ENCODE results near the gene ABCC4. TPM values are rescaled to one million over a fixed set of nuclear protein-coding genes. Genes with fewer than 3 reads are reported as not detected.

ABCC4 gene
- total and polyA plus RNA-seq, 4 donors, result 0.74 to 22.5 (median 2.0) TPM

DNA sequence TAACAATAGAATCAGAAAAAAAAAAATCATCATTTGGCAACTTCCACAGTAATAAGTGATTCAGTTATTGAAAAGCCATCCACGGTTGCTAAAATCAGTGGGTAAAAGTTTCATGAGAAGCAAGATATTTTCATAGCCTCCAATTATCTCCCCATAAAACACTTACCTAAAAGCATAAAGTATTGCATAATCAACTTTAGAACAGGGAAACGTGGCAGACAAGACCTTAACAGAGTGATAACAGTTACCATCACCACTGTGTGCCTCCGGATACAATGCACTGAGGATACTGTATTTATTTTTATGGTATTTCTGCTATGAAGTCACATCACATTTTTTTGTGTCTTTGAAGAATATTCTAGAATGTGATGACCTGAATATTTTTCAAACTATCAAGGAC lies 37.0 kb downstream of the ABCC4 start:
- DNase-seq (ENCODE audit: low spot score), result no peak
- no peak overlapping the region for H3K27ac ChIP-seq (ENCODE audit: low read depth in 1 of 2, low read length in 2 of 2)
- no peak overlapping the region for H3K9ac ChIP-seq (ENCODE audit: low read depth in 1 of 2, low read length in 2 of 2)
- no peaks in the 10 kb centered on the region for H3K27me3 ChIP-seq (ENCODE audit: control insufficient read depth in 4 of 4, insufficient read depth in 4 of 4, low read length in 3 of 4)
- TF ChIP-seq SP1 (IDR thresholded peaks at IDR 0.05) (no peak), JUND (IDR thresholded peaks at IDR 0.05) (no peak), TAF1 (conservative IDR thresholded peaks at IDR 0.05) (no peak), RXRA (IDR thresholded peaks at IDR 0.05) (no peak), FOXA1 (IDR thresholded peaks at IDR 0.05) (no peak), NR2F2 (IDR thresholded peaks at IDR 0.05) (no peak), RAD21 (IDR thresholded peaks at IDR 0.05) (no peak), EGR1 (IDR thresholded peaks at IDR 0.05; ENCODE audit: low read depth in 2 of 2) (no peak), GABPA (IDR thresholded peaks at IDR 0.05 in 1 of 2, conservative IDR thresholded peaks at IDR 0.05 in 1 of 2) (no peak), FOXA2 (IDR thresholded peaks at IDR 0.05) (no peak), YY1 (IDR thresholded peaks at IDR 0.05) (no peak)
- TF ChIP-seq, protein P1, sequence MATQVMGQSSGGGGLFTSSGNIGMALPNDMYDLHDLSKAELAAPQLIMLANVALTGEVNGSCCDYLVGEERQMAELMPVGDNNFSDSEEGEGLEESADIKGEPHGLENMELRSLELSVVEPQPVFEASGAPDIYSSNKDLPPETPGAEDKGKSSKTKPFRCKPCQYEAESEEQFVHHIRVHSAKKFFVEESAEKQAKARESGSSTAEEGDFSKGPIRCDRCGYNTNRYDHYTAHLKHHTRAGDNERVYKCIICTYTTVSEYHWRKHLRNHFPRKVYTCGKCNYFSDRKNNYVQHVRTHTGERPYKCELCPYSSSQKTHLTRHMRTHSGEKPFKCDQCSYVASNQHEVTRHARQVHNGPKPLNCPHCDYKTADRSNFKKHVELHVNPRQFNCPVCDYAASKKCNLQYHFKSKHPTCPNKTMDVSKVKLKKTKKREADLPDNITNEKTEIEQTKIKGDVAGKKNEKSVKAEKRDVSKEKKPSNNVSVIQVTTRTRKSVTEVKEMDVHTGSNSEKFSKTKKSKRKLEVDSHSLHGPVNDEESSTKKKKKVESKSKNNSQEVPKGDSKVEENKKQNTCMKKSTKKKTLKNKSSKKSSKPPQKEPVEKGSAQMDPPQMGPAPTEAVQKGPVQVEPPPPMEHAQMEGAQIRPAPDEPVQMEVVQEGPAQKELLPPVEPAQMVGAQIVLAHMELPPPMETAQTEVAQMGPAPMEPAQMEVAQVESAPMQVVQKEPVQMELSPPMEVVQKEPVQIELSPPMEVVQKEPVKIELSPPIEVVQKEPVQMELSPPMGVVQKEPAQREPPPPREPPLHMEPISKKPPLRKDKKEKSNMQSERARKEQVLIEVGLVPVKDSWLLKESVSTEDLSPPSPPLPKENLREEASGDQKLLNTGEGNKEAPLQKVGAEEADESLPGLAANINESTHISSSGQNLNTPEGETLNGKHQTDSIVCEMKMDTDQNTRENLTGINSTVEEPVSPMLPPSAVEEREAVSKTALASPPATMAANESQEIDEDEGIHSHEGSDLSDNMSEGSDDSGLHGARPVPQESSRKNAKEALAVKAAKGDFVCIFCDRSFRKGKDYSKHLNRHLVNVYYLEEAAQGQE (IDR thresholded peaks at IDR 0.05), result no peak
- TF ChIP-seq, protein P2, sequence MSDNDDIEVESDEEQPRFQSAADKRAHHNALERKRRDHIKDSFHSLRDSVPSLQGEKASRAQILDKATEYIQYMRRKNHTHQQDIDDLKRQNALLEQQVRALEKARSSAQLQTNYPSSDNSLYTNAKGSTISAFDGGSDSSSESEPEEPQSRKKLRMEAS (IDR thresholded peaks at IDR 0.05), result no peak
- TF ChIP-seq, protein P3, sequence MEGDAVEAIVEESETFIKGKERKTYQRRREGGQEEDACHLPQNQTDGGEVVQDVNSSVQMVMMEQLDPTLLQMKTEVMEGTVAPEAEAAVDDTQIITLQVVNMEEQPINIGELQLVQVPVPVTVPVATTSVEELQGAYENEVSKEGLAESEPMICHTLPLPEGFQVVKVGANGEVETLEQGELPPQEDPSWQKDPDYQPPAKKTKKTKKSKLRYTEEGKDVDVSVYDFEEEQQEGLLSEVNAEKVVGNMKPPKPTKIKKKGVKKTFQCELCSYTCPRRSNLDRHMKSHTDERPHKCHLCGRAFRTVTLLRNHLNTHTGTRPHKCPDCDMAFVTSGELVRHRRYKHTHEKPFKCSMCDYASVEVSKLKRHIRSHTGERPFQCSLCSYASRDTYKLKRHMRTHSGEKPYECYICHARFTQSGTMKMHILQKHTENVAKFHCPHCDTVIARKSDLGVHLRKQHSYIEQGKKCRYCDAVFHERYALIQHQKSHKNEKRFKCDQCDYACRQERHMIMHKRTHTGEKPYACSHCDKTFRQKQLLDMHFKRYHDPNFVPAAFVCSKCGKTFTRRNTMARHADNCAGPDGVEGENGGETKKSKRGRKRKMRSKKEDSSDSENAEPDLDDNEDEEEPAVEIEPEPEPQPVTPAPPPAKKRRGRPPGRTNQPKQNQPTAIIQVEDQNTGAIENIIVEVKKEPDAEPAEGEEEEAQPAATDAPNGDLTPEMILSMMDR (IDR thresholded peaks at IDR 0.05; ENCODE audit: low read depth, low read length, missing input control), result no peak
- TF ChIP-seq, protein P4, sequence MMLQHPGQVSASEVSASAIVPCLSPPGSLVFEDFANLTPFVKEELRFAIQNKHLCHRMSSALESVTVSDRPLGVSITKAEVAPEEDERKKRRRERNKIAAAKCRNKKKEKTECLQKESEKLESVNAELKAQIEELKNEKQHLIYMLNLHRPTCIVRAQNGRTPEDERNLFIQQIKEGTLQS (IDR thresholded peaks at IDR 0.05), result no peak
- WGBS, result 80% methylated on average over 3 of the region's 3 CpGs
- no peaks in the 10 kb centered on the region for H3K4me1 ChIP-seq (ENCODE audit: control insufficient read depth in 4 of 4, insufficient read depth in 4 of 4, low read length in 3 of 4)
- no peaks in the 10 kb centered on the region for H3K9me3 ChIP-seq (ENCODE audit: control insufficient read depth in 4 of 4, low read length in 3 of 4)
- no peak overlapping the region for H3K4me3 ChIP-seq (ENCODE audit: low read depth in 1 of 3, low read length in 3 of 3)
- no peaks in the 10 kb centered on the region for H3K36me3 ChIP-seq (ENCODE audit: control insufficient read depth in 4 of 4, insufficient read depth in 3 of 4, low read depth in 1 of 4, low read length in 3 of 4)

DNA sequence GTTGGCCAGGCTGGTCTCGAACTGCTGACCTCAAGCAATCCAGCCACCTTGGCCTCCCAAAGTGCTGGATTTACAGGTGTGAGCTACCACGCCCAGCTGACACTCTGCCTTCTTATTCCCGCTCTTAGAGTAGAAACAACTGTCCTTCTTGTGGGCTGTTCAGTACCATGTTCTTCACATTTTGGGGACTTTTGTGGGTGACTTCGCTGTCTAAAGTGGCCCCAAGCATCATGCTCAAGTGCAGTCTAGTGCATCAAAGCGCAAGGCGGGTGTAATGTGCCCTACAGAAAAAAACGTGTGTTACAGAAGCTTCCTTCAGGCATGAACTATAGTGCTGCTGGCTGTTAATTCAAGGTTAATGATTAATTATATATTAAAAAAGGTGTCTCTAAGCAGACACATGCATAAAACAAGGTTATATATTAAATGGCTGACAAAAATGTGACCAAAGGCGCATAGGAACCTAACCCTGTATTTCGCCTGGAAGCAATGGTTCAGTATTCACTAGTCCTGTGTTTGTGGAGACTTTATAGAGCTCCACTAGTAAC lies 38.3 kb downstream of the ABCC4 start:
- DNase-seq (ENCODE audit: low spot score), result no peak
- H3K27ac ChIP-seq (ENCODE audit: low read depth in 1 of 2, low read length in 2 of 2), result no peak overlapping the region
- no peaks in the 10 kb centered on the region for H3K4me1 ChIP-seq (ENCODE audit: control insufficient read depth in 4 of 4, insufficient read depth in 4 of 4, low read length in 3 of 4)
- WGBS, result 94% methylated on average over 9 of the region's 9 CpGs
- H3K27me3 ChIP-seq (ENCODE audit: control insufficient read depth in 4 of 4, insufficient read depth in 4 of 4, low read length in 3 of 4), result no peaks in the 10 kb centered on the region
- H3K9ac ChIP-seq (ENCODE audit: low read depth in 1 of 2, low read length in 2 of 2), result no peak overlapping the region
- no peaks in the 10 kb centered on the region for H3K36me3 ChIP-seq (ENCODE audit: control insufficient read depth in 4 of 4, insufficient read depth in 3 of 4, low read depth in 1 of 4, low read length in 3 of 4)
- no peaks in the 10 kb centered on the region for H3K9me3 ChIP-seq (ENCODE audit: control insufficient read depth in 4 of 4, low read length in 3 of 4)
- H3K4me3 ChIP-seq (ENCODE audit: low read depth in 1 of 3, low read length in 3 of 3), result no peak overlapping the region
- TF ChIP-seq, protein P3 (IDR thresholded peaks at IDR 0.05; ENCODE audit: low read depth, low read length, missing input control), result no peak
- TF ChIP-seq, protein P5, sequence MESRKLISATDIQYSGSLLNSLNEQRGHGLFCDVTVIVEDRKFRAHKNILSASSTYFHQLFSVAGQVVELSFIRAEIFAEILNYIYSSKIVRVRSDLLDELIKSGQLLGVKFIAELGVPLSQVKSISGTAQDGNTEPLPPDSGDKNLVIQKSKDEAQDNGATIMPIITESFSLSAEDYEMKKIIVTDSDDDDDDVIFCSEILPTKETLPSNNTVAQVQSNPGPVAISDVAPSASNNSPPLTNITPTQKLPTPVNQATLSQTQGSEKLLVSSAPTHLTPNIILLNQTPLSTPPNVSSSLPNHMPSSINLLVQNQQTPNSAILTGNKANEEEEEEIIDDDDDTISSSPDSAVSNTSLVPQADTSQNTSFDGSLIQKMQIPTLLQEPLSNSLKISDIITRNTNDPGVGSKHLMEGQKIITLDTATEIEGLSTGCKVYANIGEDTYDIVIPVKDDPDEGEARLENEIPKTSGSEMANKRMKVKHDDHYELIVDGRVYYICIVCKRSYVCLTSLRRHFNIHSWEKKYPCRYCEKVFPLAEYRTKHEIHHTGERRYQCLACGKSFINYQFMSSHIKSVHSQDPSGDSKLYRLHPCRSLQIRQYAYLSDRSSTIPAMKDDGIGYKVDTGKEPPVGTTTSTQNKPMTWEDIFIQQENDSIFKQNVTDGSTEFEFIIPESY (IDR thresholded peaks at IDR 0.05), result no peak
- TF ChIP-seq GABPA (IDR thresholded peaks at IDR 0.05 in 1 of 2, conservative IDR thresholded peaks at IDR 0.05 in 1 of 2), result no peak
- TF ChIP-seq, protein P4 (IDR thresholded peaks at IDR 0.05), result no peak
- TF ChIP-seq RAD21 (IDR thresholded peaks at IDR 0.05), result no peak
- TF ChIP-seq RXRA (IDR thresholded peaks at IDR 0.05), result no peak
- no peak for TF ChIP-seq FOXA2 (IDR thresholded peaks at IDR 0.05)
- no peak for TF ChIP-seq HNF4G (IDR thresholded peaks at IDR 0.05)
- TF ChIP-seq EGR1 (IDR thresholded peaks at IDR 0.05; ENCODE audit: low read depth in 2 of 2), result no peak
- no peak for TF ChIP-seq YY1 (IDR thresholded peaks at IDR 0.05)
- TF ChIP-seq, protein P1 (IDR thresholded peaks at IDR 0.05), result no peak
